Mesenchymal stem cell (in vitro differentiated cells and primary cell): Measurements from ENCODE around the gene RALGAPA2.

Experiments used
- DNase-seq: peaks from one replicate; pipeline ENCODE4 v3.0.0-alpha.2; 2013
- H2AFZ ChIP-seq: one replicate; pipeline ENCODE4 v1.6.1; 2013; ENCODE audit warnings: low read depth, mild to moderate bottlenecking, control low read depth, inconsistent platforms, low read length, moderate library complexity
- H2AK5ac ChIP-seq: 2 replicates; pipeline ENCODE4 v1.6.1; 2013; ENCODE audit warnings: low read length, moderate library complexity, mild to moderate bottlenecking, inconsistent platforms; ENCODE audit not compliant: severe bottlenecking
- H2BK120ac ChIP-seq: one replicate; pipeline ENCODE4 v1.6.1; 2013; ENCODE audit warnings: low read depth, mild to moderate bottlenecking, inconsistent platforms, low read length, moderate library complexity
- H2BK12ac ChIP-seq, 2 experiments: one replicate each; pipeline ENCODE4 v1.6.1; 2013; ENCODE audit warnings: inconsistent platforms in 2 of 2, low read length in 2 of 2, mild to moderate bottlenecking in 2 of 2, moderate library complexity in 2 of 2, control low read depth in 1 of 2
- H2BK15ac ChIP-seq: one replicate; pipeline ENCODE4 v1.6.1; 2013; ENCODE audit warnings: mild to moderate bottlenecking, low read depth, inconsistent platforms; ENCODE audit not compliant: poor library complexity, severe bottlenecking
- H2BK5ac ChIP-seq: 2 replicates; pipeline ENCODE4 v1.6.1; 2013; ENCODE audit warnings: low read depth, mild to moderate bottlenecking, low read length, control low read depth, inconsistent platforms; ENCODE audit not compliant: poor library complexity, severe bottlenecking
- H3K14ac ChIP-seq, 2 experiments: one replicate each; pipeline ENCODE4 v1.6.1; 2013; ENCODE audit warnings: inconsistent platforms in 2 of 2, low read length in 2 of 2, control low read depth in 1 of 2, mild to moderate bottlenecking in 1 of 2, moderate library complexity in 1 of 2
- H3K18ac ChIP-seq, 2 experiments: one replicate each; pipeline ENCODE4 v1.6.1; 2013; ENCODE audit warnings: inconsistent platforms in 2 of 2, low read length in 2 of 2, control low read depth in 1 of 2, low read depth in 1 of 2, mild to moderate bottlenecking in 1 of 2
- H3K23ac ChIP-seq, 2 experiments: one replicate each; pipeline ENCODE4 v1.6.1; 2013; ENCODE audit warnings: inconsistent platforms in 2 of 2, low read length in 2 of 2, mild to moderate bottlenecking in 2 of 2, moderate library complexity in 2 of 2, control low read depth in 1 of 2
- H3K27ac ChIP-seq: 2 replicates; pipeline ENCODE4 v1.5.1; 2013; ENCODE audit warnings: mild to moderate bottlenecking, moderate library complexity, low read length, control low read depth, inconsistent platforms; ENCODE audit not compliant: poor library complexity, severe bottlenecking
- H3K27me3 ChIP-seq, 2 experiments: 2 replicates each; pipeline versions ENCODE4 v1.6.1 to v1.7.0; 2013; ENCODE audit warnings: low read length in 2 of 2, mild to moderate bottlenecking in 2 of 2, moderate library complexity in 2 of 2, control low read depth in 1 of 2, inconsistent platforms in 1 of 2; ENCODE audit not compliant: control insufficient read depth in 1 of 2, insufficient read depth in 1 of 2
- H3K36me3 ChIP-seq, 2 experiments: 2 replicates each; pipeline versions ENCODE4 v1.6.1 to v1.7.0; 2013; ENCODE audit warnings: low read length in 2 of 2, control low read depth in 1 of 2, inconsistent platforms in 1 of 2, low read depth in 1 of 2, mild to moderate bottlenecking in 1 of 2; ENCODE audit not compliant: insufficient read depth in 2 of 2, control insufficient read depth in 1 of 2
- H3K4ac ChIP-seq, 2 experiments: one replicate each; pipeline ENCODE4 v1.6.1; 2013; ENCODE audit warnings: inconsistent platforms in 2 of 2, low read length in 2 of 2, mild to moderate bottlenecking in 2 of 2, moderate library complexity in 2 of 2, control low read depth in 1 of 2, low read depth in 1 of 2
- H3K4me1 ChIP-seq: 2 replicates; pipeline ENCODE4 v1.6.1; 2013; ENCODE audit warnings: low read depth, low read length, control low read depth; ENCODE audit not compliant: control insufficient read depth, insufficient read depth
- H3K4me2 ChIP-seq: 2 replicates; pipeline ENCODE4 v1.6.1; 2013; ENCODE audit warnings: low read length, mild to moderate bottlenecking, inconsistent platforms; ENCODE audit not compliant: poor library complexity, severe bottlenecking
- H3K4me3 ChIP-seq, 2 experiments: 2 replicates each; pipeline versions ENCODE4 v1.5.1 to v1.7.0; 2013; ENCODE audit warnings: low read length in 2 of 2, mild to moderate bottlenecking in 2 of 2, control low read depth in 1 of 2, low read depth in 1 of 2; ENCODE audit not compliant: insufficient read depth in 1 of 2
- H3K79me1 ChIP-seq: replicated peaks from 2 replicates; pipeline ENCODE4 v1.6.1; 2013; ENCODE audit warnings: mild to moderate bottlenecking, control low read depth, low read length, inconsistent platforms; ENCODE audit not compliant: poor library complexity, severe bottlenecking
- H3K9ac ChIP-seq: 2 replicates; pipeline ENCODE4 v1.7.0; 2013; ENCODE audit warnings: mild to moderate bottlenecking, low read length, moderate library complexity
- H3K9me3 ChIP-seq: 2 replicates; pipeline ENCODE4 v1.7.0; 2013; ENCODE audit warnings: mild to moderate bottlenecking, low read length; ENCODE audit not compliant: control insufficient read depth
- H4K8ac ChIP-seq: one replicate; pipeline ENCODE4 v1.6.1; 2013; ENCODE audit warnings: inconsistent platforms, mild to moderate bottlenecking, low read length, moderate library complexity
- H4K91ac ChIP-seq: one replicate; pipeline ENCODE4 v1.6.1; 2013; ENCODE audit warnings: mild to moderate bottlenecking, low read length, inconsistent platforms
- WGBS: methylation state at CpG from one replicate; pipeline ENCODE4 v1.1.7; 2013; ENCODE audit warnings: mixed read lengths; 5-methylcytosine and 5-hydroxymethylcytosine counted together

The RALGAPA2 gene

DNA sequence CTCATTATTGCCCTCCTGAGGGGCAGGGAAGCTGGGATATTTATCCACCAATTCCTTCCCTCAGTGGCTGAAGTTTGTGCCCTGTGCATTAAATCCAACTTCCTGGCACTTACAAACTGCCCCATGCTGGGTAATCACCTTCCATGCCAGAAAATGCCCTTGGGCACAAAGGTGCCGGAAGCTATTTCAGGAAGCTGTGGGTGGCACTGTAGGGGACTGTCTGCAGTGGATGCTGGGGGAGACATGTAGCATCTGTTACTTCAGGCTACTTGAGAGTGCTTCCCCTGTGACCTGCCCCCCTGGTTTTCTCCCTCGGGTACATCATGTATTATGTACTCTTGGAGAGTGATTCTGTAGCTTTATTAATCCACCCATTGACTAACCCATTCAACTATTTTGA lies 24.7 kb upstream of the RALGAPA2 start:
- no peak for DNase-seq
- Histone ChIP-seq H3K4me1 (no peaks in the 10 kb centered on the region), H3K9ac (no peak overlapping the region), H2AFZ (no peak overlapping the region), H2AK5ac (no peak overlapping the region), H3K27ac (no peak overlapping the region), H3K4me3 (no peak overlapping the region), H2BK15ac (no peak overlapping the region), H3K79me1 (no peaks in the 10 kb centered on the region), H3K9me3 (no peaks in the 10 kb centered on the region), H3K4ac (no peak overlapping the region), H3K18ac (no peak overlapping the region), H3K27me3 (peaks cover 6 to 14% of the 10 kb centered on the region in 2 experiments), H4K8ac (no peak overlapping the region), H3K23ac (no peak overlapping the region), H2BK12ac (no peak overlapping the region), H3K4me2 (no peak overlapping the region), H2BK5ac (no peak overlapping the region), H3K14ac (no peak overlapping the region), H3K36me3 (no peaks in the 10 kb centered on the region), H2BK120ac (no peak overlapping the region), H4K91ac (no peak overlapping the region)
- 100% methylated on average over 1 of the region's 2 CpGs for WGBS

DNA sequence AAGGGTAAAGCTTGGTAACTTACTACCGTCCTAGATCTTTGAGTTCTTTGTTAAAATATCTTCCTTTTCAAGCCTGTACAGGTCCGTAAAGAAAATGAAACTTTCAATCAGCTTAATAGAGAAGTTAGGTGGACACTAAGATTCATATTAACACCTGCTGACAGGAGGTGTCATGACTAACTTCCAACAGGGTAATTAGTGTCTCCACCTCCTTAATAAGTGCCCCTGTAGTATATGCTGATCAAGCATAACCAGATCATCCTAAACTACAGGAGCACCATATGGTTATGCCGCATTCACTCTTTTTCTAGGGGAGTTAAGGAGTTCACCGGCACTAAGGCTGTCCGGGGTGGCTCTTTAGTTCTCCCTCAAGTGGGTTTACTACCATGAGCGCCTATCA lies 23.9 kb upstream of the RALGAPA2 start:
- no peak overlapping the region for H4K8ac ChIP-seq
- H3K4me1 ChIP-seq = no peaks in the 10 kb centered on the region
- H3K23ac ChIP-seq = no peak overlapping the region
- H3K4me3 ChIP-seq = no peak overlapping the region
- H3K9me3 ChIP-seq = no peaks in the 10 kb centered on the region
- H2BK5ac ChIP-seq = no peak overlapping the region
- H2BK120ac ChIP-seq = no peak overlapping the region
- 91% methylated on average over 4 of the region's 6 CpGs for WGBS
- peaks cover 6 to 11% of the 10 kb centered on the region in 2 experiments for H3K27me3 ChIP-seq
- no peak overlapping the region for H3K14ac ChIP-seq
- no peak overlapping the region for H4K91ac ChIP-seq
- no peak overlapping the region for H2BK12ac ChIP-seq
- DNase-seq = no peak
- H3K27ac ChIP-seq = no peak overlapping the region
- H2AFZ ChIP-seq = no peak overlapping the region
- H3K18ac ChIP-seq = no peak overlapping the region
- H3K36me3 ChIP-seq = no peaks in the 10 kb centered on the region
- H3K4ac ChIP-seq = no peak overlapping the region
- H2BK15ac ChIP-seq = no peak overlapping the region
- H2AK5ac ChIP-seq = no peak overlapping the region
- no peak overlapping the region for H3K4me2 ChIP-seq
- no peak overlapping the region for H3K9ac ChIP-seq
- H3K79me1 ChIP-seq = no peaks in the 10 kb centered on the region

DNA sequence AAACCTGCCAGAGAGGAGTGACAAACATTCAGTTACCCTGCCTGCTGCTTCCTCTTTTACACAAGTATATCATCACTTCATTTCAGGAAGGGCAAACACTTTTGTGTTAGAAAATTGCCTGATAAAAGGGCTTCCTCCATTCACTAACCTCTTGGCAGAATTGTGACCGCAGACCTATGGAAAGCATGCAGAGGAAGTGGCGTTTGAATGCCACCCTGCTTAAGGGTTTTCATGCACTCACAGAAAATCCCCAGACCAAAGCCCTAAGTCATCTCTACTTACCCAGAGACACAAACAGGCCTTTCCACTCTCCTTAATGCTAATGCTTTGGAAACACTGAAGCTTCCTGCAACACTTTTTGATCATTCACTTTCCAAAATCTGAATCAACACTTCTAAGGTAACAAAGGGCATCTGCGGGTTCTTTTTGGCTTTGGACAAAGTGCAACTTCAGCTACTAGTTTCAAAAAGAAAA lies 22.1 kb upstream of the RALGAPA2 start:
- no peak overlapping the region for H4K91ac ChIP-seq
- H3K18ac ChIP-seq = no peak overlapping the region
- H3K27ac ChIP-seq = no peak overlapping the region
- H2AK5ac ChIP-seq = no peak overlapping the region
- no peak overlapping the region for H2AFZ ChIP-seq
- H3K79me1 ChIP-seq = no peaks in the 10 kb centered on the region
- no peaks in the 10 kb centered on the region for H3K36me3 ChIP-seq
- no peak overlapping the region for H3K9ac ChIP-seq
- peaks cover 4 to 6% of the 10 kb centered on the region in 2 experiments for H3K27me3 ChIP-seq
- H2BK15ac ChIP-seq = no peak overlapping the region
- H2BK120ac ChIP-seq = no peak overlapping the region
- H3K4me1 ChIP-seq = no peaks in the 10 kb centered on the region
- H3K4ac ChIP-seq = no peak overlapping the region
- DNase-seq = no peak
- H3K14ac ChIP-seq = no peak overlapping the region
- 74% methylated on average over 3 of the region's 3 CpGs for WGBS
- H3K23ac ChIP-seq = no peak overlapping the region
- H2BK12ac ChIP-seq = no peak overlapping the region
- no peak overlapping the region for H3K4me2 ChIP-seq
- no peak overlapping the region for H3K4me3 ChIP-seq
- no peaks in the 10 kb centered on the region for H3K9me3 ChIP-seq
- no peak overlapping the region for H4K8ac ChIP-seq
- no peak overlapping the region for H2BK5ac ChIP-seq

DNA sequence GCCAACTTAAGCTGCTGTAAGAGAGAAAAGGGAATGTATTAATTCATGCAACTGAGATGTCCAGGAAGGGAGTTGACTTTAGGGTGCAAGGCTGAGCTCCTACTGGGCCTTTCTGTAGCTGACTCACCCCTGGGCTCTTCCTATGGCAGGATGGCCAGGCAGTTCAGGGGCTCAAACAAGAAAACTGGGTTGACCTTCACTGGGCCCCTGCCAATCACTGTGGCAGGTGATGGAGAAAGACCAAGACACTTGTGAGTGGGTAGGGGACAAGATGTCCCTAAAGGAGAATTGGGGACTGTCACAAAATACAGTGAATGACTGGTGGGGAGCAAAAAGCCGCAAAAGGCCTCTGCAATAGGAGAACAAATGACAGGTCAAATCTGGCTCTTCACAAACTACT lies 21.5 kb upstream of the RALGAPA2 start:
- no peak overlapping the region for H4K8ac ChIP-seq
- no peak overlapping the region for H4K91ac ChIP-seq
- no peaks in the 10 kb centered on the region for H3K4me1 ChIP-seq
- H3K27ac ChIP-seq = no peak overlapping the region
- peaks cover 4 to 6% of the 10 kb centered on the region in 2 experiments for H3K27me3 ChIP-seq
- H3K18ac ChIP-seq = no peak overlapping the region
- no peak overlapping the region for H3K23ac ChIP-seq
- no peak for DNase-seq
- H3K4ac ChIP-seq = no peak overlapping the region
- H3K4me3 ChIP-seq = no peak overlapping the region
- H3K9ac ChIP-seq = no peak overlapping the region
- no peaks in the 10 kb centered on the region for H3K79me1 ChIP-seq
- H3K9me3 ChIP-seq = no peaks in the 10 kb centered on the region
- H2AK5ac ChIP-seq = no peak overlapping the region
- 86% methylated on average over 1 of the region's 1 CpG for WGBS
- no peak overlapping the region for H3K14ac ChIP-seq
- no peaks in the 10 kb centered on the region for H3K36me3 ChIP-seq
- no peak overlapping the region for H3K4me2 ChIP-seq
- H2BK5ac ChIP-seq = no peak overlapping the region
- no peak overlapping the region for H2AFZ ChIP-seq
- H2BK120ac ChIP-seq = no peak overlapping the region
- no peak overlapping the region for H2BK12ac ChIP-seq
- H2BK15ac ChIP-seq = no peak overlapping the region
